Fibroblast of skin of abdomen (primary cell): ENCODE measurements around the gene DYNC1H1.
"Not testable (repeated sequence)": the region's sequence is repeated elsewhere in the genome, so short reads cannot be mapped to it uniquely, and the experiment has no call there.

Experiments used
- DNase-seq: peaks from one replicate; pipeline ENCODE4 v3.0.0-alpha.2; 2013

DYNC1H1 gene

DNA sequence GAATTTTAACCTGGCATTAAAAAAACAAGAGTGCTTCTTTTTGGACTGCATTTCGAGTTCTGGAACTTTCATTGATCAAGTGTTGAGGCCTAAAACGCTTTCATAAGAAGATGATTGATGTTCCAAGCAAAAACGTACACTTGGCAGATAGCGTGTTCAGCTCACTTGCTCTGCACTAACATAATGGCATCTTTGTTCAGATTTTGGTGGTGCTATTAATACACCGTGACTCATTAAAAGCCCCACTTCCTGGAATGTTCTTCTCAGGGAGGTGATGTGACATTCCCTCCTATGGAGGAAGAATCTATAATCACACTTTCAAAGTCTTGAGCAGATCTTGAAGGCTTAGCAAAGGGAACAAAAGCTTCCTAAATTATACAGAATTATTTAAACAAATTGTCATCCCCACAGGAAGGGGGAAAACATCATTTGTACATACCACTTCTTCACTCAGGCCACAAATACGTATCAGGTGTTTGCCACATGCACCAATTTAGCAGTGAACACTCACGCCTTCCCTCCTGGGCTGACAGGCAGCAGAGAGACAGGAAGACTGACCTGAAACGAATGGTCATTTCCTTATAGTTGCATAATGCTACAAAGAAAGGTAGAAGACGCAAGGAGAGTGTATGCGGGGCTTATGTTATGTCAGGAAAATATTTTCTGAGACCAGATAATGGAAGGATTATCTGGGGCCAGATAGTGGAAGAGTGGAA is 107.1 kb downstream of the DYNC1H1 start:
- DNase-seq: peak; percentile 69

- no peak for DNase-seq
Observed at GRCh38 chr14:102074415-102074964, 110.1 kb downstream of the DYNC1H1 start.

- no peak for DNase-seq
Observed at GRCh38 chr14:102075155-102075554, 110.8 kb downstream of the DYNC1H1 start.

DNA sequence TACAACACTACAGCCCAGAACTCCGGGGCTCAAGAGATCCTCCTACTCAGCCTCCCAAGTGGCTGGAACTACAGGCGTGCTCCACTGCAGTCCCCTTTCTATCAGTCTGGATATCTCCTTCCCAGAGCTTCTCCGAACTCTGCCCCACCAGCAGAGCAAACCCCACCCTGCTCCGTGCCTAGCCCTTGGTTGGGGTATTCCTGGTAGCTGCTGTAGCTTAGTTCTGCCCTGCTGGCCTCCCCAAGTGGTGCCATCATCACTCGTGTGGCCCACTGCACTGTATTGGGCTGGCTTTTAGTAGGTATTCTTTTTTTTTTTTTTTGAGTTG is 113.0 kb downstream of the DYNC1H1 start:
- no peak for DNase-seq

GRCh38 chr14:102078361-102078791 is 114.0 kb downstream of the DYNC1H1 start:
- DNase-seq: not testable (repeated sequence)

- no peak for DNase-seq
Observed at GRCh38 chr14:102078831-102079699, 114.7 kb downstream of the DYNC1H1 start.

DNA sequence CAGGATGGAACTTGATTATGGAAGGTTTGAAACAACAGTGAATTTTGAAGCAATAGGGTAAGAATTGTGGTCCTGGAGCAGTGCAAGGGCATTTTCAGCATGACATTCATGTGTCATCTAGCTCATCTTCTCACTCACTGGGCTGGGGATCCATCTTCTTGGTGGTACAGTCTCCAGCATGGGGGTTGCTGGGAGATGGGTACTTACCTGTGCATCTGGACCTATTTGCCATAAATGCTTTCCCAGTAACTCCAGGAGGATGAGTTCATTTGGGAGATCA is 115.3 kb downstream of the DYNC1H1 start:
- DNase-seq: no peak

- no peak for DNase-seq
Observed at GRCh38 chr14:102080183-102081080, 116.1 kb downstream of the DYNC1H1 start.

DNA sequence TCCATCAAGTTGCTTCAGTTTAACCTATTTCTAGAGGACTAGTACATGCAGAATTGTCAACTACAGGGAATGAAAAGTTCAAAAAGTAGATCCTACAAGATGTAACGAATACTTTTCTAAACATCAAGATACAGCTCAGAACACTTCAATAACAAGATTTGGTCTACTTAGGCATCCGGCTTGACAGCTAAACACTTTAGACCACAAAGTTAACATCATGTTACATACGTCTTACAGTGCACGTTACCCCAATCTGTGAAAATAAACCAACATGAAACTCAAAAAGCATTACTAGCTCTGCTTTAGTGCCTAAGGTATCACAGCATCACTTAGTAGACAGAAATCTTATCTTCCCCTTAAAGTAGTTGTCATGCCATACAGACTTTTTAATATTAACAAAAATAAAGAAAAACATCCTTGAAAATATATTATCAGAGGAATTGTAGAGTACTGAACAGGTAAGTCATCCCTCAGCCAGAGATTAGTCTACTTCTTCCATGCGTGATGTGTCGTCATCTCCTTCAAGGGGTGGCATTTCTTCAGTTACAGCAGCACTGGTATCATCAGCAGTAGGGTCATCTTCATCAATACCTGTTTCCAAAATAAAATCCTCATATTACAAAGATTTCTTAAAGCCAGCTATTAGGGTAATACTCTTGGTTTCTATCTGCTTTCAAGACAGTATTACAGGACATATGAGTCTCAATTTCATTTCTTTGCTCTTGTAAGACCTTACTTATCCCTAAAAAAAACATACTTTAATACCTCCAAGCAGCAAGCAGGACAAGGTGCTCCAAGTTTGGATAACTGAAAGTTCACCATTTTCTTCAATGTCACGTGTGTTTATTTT is 117.1 kb downstream of the DYNC1H1 start:
- no peak for DNase-seq

DNA sequence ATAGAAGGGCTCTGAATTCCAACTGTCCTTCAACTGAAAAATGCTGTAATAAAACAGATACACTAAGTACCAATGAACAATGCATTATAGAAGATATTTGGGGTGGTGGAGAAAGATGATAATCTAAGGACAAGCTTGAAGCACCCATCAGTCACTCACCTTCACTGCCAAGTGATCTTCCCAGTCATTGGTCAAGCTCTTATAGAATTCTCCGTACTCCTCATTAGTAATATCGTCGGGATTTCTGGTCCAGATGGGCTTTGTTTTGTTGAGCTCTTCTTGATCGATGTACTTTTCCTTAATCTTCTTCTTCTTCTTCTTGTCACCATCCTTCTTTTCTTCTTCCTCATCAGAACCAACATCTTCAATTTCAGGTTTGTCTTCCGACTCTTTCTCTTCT is 120.1 kb downstream of the DYNC1H1 start:
- not testable (repeated sequence) for DNase-seq

DNA sequence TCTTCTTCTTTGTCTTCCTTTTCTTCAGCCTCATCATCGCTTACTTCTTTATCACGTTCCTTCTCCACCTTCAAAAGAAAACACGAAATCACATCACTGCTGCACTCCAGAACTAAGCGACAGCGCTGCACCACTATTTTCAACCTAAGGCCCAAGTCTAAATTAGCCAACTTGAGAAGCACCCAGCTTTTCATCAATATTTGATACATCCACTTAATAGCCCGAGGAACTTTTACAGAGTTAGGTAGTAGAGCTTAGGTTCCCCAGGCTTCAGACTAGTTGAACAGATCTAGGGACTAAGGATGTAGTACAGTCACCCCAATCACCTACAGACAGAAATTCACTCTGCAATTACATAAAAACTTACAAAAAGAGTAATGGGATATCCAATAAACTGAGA is 120.6 kb downstream of the DYNC1H1 start:
- no peak for DNase-seq

DNA sequence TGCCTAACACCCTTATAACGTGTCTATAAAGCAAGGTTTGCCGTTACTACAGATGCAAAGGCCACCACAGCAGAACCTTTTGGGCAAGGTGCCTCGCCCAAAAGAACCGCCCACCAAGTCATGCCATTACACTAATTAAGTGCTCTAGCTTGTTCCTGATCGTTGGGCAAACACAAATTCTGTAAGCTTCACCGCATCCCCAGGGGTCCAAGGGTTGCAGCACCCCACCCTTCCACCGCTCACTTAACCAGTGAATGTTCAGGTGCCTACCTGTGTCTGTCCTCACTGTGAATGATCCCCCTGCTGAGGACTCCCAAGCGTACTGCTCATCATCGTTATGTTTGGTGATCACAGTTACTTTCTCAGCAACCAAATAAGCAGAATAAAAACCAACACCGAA is 121.1 kb downstream of the DYNC1H1 start:
- no peak for DNase-seq

DNA sequence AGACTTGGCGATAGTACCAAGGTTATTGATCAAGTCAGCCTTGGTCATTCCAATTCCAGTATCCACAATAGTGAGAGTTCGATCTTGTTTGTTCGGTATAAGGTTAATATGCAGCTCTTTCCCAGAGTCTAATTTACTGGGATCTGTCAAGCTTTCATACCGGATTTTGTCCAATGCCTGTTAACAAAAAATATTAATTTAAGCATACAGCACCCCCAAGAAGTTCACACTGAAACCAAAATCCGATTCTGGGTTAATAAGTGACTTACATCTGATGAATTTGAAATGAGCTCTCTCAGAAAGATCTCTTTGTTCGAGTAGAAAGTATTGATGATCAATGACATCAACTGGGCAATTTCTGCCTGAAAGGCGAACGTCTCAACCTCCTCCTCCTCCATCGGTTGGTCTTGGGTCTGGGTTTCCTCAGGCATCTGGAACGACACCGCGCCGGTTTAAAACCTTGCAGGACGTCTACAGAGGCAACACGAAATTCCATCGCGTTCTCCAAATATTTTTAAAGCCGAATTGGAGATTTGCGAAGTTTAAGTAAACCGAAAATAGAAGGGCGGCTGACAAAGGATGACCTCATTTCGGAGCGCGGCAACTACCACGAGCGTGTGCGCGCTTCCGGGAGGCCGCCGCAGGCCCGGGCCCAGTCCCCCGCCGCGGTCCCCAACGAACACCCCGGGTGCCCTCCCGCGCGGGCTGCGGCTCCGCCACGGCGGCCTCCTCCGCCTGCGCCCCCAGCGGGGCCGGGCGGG is 121.8 kb downstream of the DYNC1H1 start:
- peak; percentile 52 for DNase-seq

DNA sequence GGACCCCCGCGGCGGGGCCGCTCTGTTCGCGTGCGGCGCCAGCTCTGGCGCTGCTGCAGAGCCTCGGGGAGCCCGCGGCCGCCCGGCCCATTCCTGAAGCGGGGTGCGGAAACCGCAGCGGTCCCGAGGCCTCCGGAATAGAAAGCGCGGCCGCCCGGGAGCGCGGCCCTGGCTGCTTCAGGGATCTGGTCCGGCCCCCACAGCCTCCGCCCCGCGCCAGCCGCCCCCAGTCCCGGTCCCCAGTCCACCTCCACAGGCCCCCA is 122.3 kb downstream of the DYNC1H1 start:
- no peak for DNase-seq

DNA sequence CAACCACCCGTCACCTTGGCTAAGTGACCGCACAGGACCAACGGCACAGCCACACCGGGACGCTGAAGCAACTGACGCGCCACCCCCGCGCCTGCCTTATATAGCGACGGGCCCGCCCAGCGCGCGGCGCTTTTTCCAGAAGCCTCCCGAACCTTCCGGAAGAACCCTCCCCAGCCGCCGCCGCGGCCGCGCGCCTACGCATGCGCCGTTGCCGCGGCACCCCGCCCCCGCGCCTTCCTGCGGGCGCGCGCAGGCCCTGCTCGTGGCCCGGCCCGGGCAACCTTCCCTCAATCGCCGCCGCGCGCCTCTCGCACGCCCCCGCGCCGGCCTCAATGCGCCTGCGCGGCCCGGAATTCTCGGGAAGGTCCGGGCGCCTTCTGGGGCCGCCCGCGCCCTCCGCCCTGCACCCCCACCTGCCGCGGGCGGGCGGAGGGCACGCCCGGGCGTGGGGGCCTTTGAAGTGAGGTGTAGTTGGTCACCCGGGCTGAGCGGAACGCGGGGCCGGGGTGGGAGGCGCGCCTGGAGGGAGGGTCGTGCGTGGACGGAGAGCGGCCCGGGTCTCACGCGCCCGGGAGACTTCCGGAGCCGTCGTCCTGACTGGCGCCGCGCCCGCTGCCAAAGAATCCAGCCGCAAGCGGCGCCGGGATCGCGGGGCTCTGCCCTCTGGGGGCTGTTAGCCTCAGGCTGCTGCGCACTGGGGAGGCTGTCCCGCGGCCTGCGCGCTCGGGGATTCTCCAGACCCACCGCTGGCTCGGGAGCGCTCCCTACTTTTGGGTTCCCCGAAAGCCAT is 122.8 kb downstream of the DYNC1H1 start, which contains the start of gene HSP90AA1:
Gene HSP90AA1, minus strand, starts transcription at position 73 of the 790 bp plus-strand sequence. CDS start 666 bp downstream, outside the sequence.
- DNase-seq: peak; percentile 95

DNA sequence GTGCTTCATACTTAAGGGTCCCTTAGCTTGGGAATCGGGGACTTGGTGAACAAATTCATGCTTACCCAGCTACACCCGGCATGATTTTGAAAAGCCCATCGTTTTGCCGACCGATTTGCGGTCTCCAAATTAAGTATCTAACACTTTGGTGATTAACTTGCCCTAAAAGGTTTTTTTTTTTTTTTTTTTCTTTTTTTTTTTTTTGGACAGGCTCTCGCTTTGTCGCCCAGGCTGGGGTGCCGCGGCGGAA is 123.3 kb downstream of the DYNC1H1 start:
- DNase-seq: no peak

DNA sequence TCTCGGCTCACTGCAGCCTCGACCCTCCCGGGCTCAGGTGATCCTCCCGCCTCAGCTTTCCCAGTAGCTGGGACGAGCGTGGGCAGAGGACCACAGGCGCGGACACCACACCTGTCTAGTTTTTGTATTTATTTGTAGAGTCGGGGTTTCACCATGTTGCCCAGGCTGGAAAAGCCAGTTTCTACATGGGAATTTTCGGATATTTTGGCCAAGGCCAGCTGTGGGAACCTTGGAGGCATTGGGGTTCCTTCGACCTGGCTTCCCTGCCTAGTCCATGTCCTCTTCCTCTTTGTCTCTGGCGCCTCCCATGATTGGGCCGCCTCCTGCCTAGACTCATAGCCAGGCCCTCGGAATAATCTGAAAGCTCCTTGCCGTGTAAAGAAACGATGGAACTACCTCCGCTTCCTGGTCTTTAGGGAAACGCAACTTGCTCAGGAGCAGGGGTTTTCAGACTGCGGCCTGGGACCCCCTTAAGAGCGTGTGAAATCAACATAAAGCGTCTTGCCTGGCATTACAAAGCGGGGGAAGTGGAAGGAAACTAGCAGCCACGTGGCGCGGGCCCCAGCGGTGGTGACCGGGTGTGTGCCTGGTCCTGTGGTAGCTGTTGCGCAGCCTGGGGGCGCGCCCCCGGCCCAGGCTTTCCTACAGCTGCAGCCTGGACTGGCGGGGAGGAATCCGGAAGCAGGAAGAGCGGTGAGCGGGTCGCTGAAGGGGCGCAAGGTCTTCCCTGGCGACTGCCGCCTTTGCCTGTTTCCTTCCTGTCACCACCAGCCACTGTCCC is 123.8 kb downstream of the DYNC1H1 start:
- DNase-seq: peak; percentile 36

DNA sequence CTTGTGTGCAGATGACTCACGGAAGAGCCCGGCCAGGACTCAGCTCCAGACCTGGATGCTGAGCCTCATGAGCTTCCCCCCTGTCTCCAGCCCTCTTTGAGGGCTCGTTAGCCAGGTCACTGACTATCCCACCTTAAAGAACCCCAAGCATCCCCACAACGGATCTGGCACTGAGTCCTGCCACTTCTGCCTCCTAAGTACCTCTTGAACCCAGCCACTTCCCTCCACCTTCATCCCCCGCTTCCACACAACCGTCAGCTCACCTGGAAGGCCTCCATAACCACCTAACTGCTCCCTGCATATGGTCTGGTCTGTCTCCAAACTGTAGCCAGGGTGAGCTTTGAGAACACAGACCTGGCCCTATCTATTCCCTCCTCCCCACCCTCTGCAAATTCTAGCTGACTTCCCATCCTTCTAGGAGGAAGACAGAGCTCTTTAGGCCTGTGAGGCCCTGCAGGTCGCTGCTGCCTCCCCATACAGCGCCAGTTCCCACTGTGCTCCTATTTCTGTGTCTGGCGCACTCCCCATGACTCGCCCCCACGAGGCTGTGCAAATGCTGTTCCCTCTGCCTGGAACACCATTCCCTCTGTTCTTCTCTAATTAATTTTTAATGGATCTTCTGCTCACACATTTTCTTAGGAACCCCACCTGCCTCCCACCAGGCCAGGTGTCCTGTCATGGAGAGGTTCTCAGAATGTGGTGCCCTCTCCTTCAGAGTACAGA is 125.4 kb downstream of the DYNC1H1 start:
- no peak for DNase-seq

DNA sequence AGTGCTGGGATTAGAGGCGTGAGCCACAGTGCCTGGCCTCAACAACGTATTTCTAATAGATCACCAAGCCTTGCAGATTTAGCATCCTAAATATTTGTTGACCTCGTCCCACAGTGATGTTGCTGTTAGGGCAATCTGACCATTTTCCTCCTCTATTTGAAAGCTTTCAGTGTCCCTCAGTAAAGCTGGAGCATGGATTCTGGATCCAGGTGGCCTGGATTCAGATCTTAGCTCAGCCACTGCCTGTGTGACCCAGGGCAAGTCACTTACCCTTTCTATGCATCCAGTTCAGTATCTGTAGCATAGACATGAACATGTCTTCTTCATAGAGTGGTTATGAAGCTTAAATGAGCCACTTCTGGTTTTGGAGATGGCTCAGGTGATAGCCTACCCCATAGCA is 126.3 kb downstream of the DYNC1H1 start:
- no peak for DNase-seq
